ENCODE results near the gene MST1. TPM values are rescaled to one million over a fixed set of nuclear protein-coding genes. Genes with fewer than 3 reads are reported as not detected.

Gene MST1
- total RNA-seq, 4 donors from 2014 or later = 11.7 to 23.7 (median 17.0) TPM

DNA sequence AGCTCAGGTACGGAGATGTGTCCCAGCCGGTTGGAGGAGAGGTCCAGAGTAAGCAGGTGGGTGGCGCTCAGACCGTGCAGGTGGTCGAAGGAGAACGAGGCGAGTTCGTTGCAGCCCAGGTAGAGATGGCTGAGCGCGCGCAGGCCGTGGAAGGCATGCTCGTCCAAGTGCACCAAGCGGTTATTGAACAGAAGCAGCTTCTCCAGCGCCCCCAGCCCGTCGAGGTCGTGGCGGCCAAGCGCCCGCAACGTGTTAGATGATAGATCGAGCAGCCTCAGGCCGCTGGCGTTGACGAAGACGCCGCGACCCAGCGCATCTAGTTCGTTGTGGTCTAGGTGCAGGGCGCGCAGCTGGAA is 29.6 kb upstream of the MST1 start:
- H3K27ac ChIP-seq = peak overlapping the region in 1 of 4 donors; percentile 75
- H3K4me3 ChIP-seq = peak overlapping the region; percentile 22 to 70 (median 56)
- H3K36me3 ChIP-seq = peaks cover 0 to 63% (median 0%) of the 10 kb centered on the region in 3 donors
- WGBS, 2 donors = 15 to 18% methylated on average over 29 to 33 of the region's 33 CpGs
- H3K9me3 ChIP-seq = no peaks in the 10 kb centered on the region
- H3K27me3 ChIP-seq = no peaks in the 10 kb centered on the region
- DNase-seq (ENCODE audit: low spot score in 2 of 2) = no peak
- H3K4me1 ChIP-seq = peaks cover 0 to 41% (median 20%) of the 10 kb centered on the region in 4 donors
- TF ChIP-seq EP300 (IDR thresholded peaks at IDR 0.05) (no peak), POLR2A (IDR thresholded peaks at IDR 0.05) (no peak)
- TF ChIP-seq, protein P1, sequence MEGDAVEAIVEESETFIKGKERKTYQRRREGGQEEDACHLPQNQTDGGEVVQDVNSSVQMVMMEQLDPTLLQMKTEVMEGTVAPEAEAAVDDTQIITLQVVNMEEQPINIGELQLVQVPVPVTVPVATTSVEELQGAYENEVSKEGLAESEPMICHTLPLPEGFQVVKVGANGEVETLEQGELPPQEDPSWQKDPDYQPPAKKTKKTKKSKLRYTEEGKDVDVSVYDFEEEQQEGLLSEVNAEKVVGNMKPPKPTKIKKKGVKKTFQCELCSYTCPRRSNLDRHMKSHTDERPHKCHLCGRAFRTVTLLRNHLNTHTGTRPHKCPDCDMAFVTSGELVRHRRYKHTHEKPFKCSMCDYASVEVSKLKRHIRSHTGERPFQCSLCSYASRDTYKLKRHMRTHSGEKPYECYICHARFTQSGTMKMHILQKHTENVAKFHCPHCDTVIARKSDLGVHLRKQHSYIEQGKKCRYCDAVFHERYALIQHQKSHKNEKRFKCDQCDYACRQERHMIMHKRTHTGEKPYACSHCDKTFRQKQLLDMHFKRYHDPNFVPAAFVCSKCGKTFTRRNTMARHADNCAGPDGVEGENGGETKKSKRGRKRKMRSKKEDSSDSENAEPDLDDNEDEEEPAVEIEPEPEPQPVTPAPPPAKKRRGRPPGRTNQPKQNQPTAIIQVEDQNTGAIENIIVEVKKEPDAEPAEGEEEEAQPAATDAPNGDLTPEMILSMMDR (IDR thresholded peaks at IDR 0.05) = no peak

DNA sequence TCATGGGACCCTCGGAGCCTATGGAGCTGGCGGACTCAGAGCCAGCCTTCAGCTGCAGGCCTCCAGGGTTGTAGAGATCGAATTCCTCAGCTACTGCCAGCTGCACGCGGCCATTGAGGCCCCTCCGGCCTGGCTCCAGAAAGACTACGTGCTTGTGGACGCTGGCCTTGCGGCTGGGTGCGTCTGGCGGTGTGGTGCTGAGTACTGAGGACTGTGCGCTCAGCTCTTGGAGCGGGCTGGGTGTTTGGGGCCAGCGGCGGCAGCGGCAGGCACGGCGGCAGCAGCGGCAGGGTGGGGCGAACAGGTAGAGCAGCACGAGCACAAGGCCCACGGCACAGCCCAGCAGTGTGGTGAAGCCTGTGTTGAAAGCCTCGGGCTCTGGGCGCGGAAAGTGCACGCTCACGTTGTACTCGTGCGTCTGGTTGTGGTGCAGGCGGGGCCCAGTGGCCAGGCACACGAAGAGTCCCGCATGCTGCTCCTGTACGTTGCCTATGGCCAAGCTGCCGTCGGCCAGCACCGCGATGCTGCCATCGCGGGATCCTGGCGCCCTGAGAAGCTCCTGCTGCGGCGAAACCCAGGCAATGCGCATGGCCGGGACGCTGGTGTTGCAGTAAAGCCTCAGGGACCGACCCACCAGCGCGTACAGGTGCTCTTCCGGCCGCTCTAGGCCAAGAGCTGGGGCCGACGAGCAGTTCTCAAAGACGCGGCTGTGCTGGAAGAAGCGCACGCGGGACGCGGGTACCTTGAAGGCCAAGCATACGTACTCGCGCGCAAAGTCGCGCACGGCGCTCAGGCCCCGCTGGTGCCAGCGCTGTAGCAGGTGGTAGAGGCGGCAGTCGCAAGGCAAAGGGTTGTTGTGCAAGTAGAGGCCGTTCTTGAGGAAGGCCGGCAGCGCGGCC is 28.9 kb upstream of the MST1 start:
- TF ChIP-seq POLR2A (IDR thresholded peaks at IDR 0.05) = no peak
- TF ChIP-seq, protein P1 (IDR thresholded peaks at IDR 0.05) = no peak
- TF ChIP-seq EP300 (IDR thresholded peaks at IDR 0.05) = no peak

GRCh38 chr3:49717211-49717958 is 28.1 kb upstream of the MST1 start:
- Histone ChIP-seq H3K36me3 (peaks cover 0 to 77% (median 0%) of the 10 kb centered on the region in 3 donors), H3K27me3 (no peaks in the 10 kb centered on the region), H3K9me3 (no peaks in the 10 kb centered on the region), H3K4me3 (no peak overlapping the region), H3K27ac (no peak overlapping the region), H3K4me1 (peaks cover 0 to 30% (median 10%) of the 10 kb centered on the region in 4 donors)
- DNase-seq (ENCODE audit: low spot score in 2 of 2) = no peak
- 80 to 88% methylated on average over 12 to 14 of the region's 14 CpGs for WGBS, 2 donors
- TF ChIP-seq EP300 (IDR thresholded peaks at IDR 0.05) (no peak), POLR2A (IDR thresholded peaks at IDR 0.05) (no peak)
- TF ChIP-seq, protein P1 (IDR thresholded peaks at IDR 0.05) = no peak

More for the DNA sequence above, 28.9 kb upstream of the MST1 start:
- no peak overlapping the region for H3K4me3 ChIP-seq
- H3K4me1 ChIP-seq = peaks cover 0 to 38% (median 18%) of the 10 kb centered on the region in 4 donors
- peaks cover 0 to 69% (median 0%) of the 10 kb centered on the region in 3 donors for H3K36me3 ChIP-seq
- H3K27me3 ChIP-seq = no peaks in the 10 kb centered on the region
- no peaks in the 10 kb centered on the region for H3K9me3 ChIP-seq
- no peak for DNase-seq (ENCODE audit: low spot score in 2 of 2)
- 71 to 75% methylated on average over 69 to 72 of the region's 75 CpGs for WGBS, 2 donors
- no peak overlapping the region for H3K27ac ChIP-seq

DNA sequence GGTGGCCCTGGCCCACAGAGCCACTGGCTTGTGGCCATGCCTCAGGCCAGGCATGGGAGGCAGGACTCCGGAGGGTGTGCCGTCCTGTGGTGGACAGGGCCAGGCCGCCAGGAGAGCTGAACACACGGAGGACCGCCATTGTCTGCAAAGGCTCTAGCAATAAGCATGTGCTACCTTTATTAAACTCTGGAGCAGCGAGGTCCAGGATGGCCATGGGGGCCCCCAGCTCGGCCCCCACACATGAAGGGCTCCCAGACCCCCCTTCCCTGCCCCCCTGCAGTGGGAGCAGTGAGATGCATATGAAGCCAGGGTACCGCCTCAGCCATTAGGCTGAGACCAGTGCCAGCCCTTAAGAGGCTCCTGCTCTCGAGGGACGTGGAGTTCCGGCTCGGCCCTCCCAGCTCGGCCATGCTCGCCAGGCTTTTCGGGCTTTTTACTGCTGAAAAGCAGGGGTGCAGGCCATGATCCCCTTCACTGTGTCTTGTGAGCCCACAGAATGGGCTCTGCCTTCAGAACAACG is 27.5 kb upstream of the MST1 start:
- peaks cover 0 to 26% (median 9%) of the 10 kb centered on the region in 4 donors for H3K4me1 ChIP-seq
- H3K9me3 ChIP-seq = no peaks in the 10 kb centered on the region
- H3K36me3 ChIP-seq = peaks cover 0 to 77% (median 0%) of the 10 kb centered on the region in 3 donors
- no peak overlapping the region for H3K27ac ChIP-seq
- DNase-seq (ENCODE audit: low spot score in 2 of 2) = no peak
- H3K27me3 ChIP-seq = no peaks in the 10 kb centered on the region
- WGBS, 2 donors = 80 to 87% methylated on average over 10 to 14 of the region's 16 CpGs
- TF ChIP-seq POLR2A (IDR thresholded peaks at IDR 0.05) (no peak), EP300 (IDR thresholded peaks at IDR 0.05) (no peak)
- TF ChIP-seq, protein P1 (IDR thresholded peaks at IDR 0.05) = no peak
- H3K4me3 ChIP-seq = no peak overlapping the region
